Liver (tissue), 9 donors: Measurements from ENCODE around the gene ZBTB7A. TPM values are rescaled to one million over a fixed set of nuclear protein-coding genes. Genes with fewer than 3 reads are reported as not detected.

ENCODE experiments used
- DNase-seq: peaks from one replicate; pipeline ENCODE4 v3.0.0-alpha.2; 2017; ENCODE audit warnings: low spot score
- H3K27ac ChIP-seq, 2 donors: one replicate each; pipeline ENCODE4 v1.7.0; 2013; ENCODE audit warnings: inconsistent platforms in 2 of 2, low read length in 2 of 2, control low read depth in 1 of 2, low read depth in 1 of 2, mild to moderate bottlenecking in 1 of 2
- H3K27me3 ChIP-seq, 4 donors: one replicate each; pipeline versions ENCODE4 v1.6.1 to v1.7.0; 2013; ENCODE audit warnings: low read length in 3 of 4, inconsistent platforms in 1 of 4, mild to moderate bottlenecking in 1 of 4, moderate library complexity in 1 of 4; ENCODE audit not compliant: control insufficient read depth in 4 of 4, insufficient read depth in 4 of 4
- H3K36me3 ChIP-seq, 4 donors: one replicate each; pipeline versions ENCODE4 v1.6.1 to v1.7.0; 2013; ENCODE audit warnings: low read length in 3 of 4, mild to moderate bottlenecking in 3 of 4, low read depth in 1 of 4, moderate library complexity in 1 of 4; ENCODE audit not compliant: control insufficient read depth in 4 of 4, insufficient read depth in 3 of 4
- H3K4me1 ChIP-seq, 4 donors: one replicate each; pipeline versions ENCODE4 v1.6.1 to v1.7.0; 2013; ENCODE audit warnings: low read length in 3 of 4, mild to moderate bottlenecking in 3 of 4, moderate library complexity in 1 of 4; ENCODE audit not compliant: control insufficient read depth in 4 of 4, insufficient read depth in 4 of 4
- H3K4me3 ChIP-seq, 3 donors: one replicate each; pipeline versions ENCODE4 v1.6.1 to v1.7.0; 2013; ENCODE audit warnings: low read length in 3 of 3, control low read depth in 1 of 3, low read depth in 1 of 3, mild to moderate bottlenecking in 1 of 3
- H3K9ac ChIP-seq, 2 donors: one replicate each; pipeline ENCODE4 v1.7.0; 2013; ENCODE audit warnings: low read length in 2 of 2, mild to moderate bottlenecking in 2 of 2, moderate library complexity in 2 of 2, control low read depth in 1 of 2, low read depth in 1 of 2
- H3K9me3 ChIP-seq, 4 donors: one replicate each; pipeline versions ENCODE4 v1.6.1 to v1.7.0; 2013; ENCODE audit warnings: low read length in 3 of 4; ENCODE audit not compliant: control insufficient read depth in 4 of 4
- ATF3 ChIP-seq: IDR thresholded peaks from 2 replicates; pipeline ENCODE4 v1.6.1; 2016; ENCODE audit warnings: antibody characterized with exemption
- CTCF ChIP-seq: fragments of 150-350 bp; IDR thresholded peaks from 2 replicates; pipeline ENCODE4 v1.5.1; 2017; ENCODE audit warnings: improper control_type of control experiment, low read depth, low read length; ENCODE audit not compliant: missing input control
- EGR1 ChIP-seq, 2 donors: IDR thresholded peaks; 2 replicates each; pipeline ENCODE4 v1.6.1; 2016 to 2018; ENCODE audit warnings: antibody characterized with exemption in 2 of 2, low read depth in 2 of 2
- FOXA1 ChIP-seq: IDR thresholded peaks from 2 replicates; pipeline ENCODE4 v1.6.1; 2016; ENCODE audit warnings: antibody characterized with exemption
- FOXA2 ChIP-seq: IDR thresholded peaks from 2 replicates; pipeline ENCODE4 v1.6.1; 2016; ENCODE audit warnings: antibody characterized with exemption
- GABPA ChIP-seq, 2 donors: IDR thresholded peaks in 1 of 2; conservative IDR thresholded peaks in 1 of 2; 2 replicates each; pipeline ENCODE4 v1.6.1; 2016; ENCODE audit warnings: antibody characterized with exemption in 2 of 2, mild to moderate bottlenecking in 1 of 2, moderate library complexity in 1 of 2
- HNF4A ChIP-seq, 2 donors: conservative IDR thresholded peaks; 2 replicates each; pipeline ENCODE4 v1.6.1; 2016; ENCODE audit warnings: antibody characterized with exemption in 2 of 2, mild to moderate bottlenecking in 2 of 2
- HNF4G ChIP-seq: IDR thresholded peaks from 2 replicates; pipeline ENCODE4 v1.6.1; 2016; ENCODE audit warnings: antibody characterized with exemption
- JUND ChIP-seq, 2 donors: IDR thresholded peaks; 2 replicates each; pipeline ENCODE4 v1.6.1; 2016; ENCODE audit warnings: antibody characterized with exemption in 2 of 2
- MAX ChIP-seq: IDR thresholded peaks from 2 replicates; pipeline ENCODE4 v1.6.1; 2016; ENCODE audit warnings: antibody characterized with exemption
- NR2F2 ChIP-seq: IDR thresholded peaks from 2 replicates; pipeline ENCODE4 v1.6.1; 2016; ENCODE audit warnings: antibody characterized with exemption
- RAD21 ChIP-seq, 2 donors: IDR thresholded peaks; 2 replicates each; pipeline ENCODE4 v1.6.1; 2016; ENCODE audit warnings: antibody characterized with exemption in 2 of 2, mild to moderate bottlenecking in 2 of 2
- REST ChIP-seq: IDR thresholded peaks from 2 replicates; pipeline ENCODE4 v1.6.1; 2016; ENCODE audit warnings: antibody characterized with exemption, mild to moderate bottlenecking
- RXRA ChIP-seq, 2 donors: IDR thresholded peaks; 2 replicates each; pipeline ENCODE4 v1.6.1; 2017 to 2018; ENCODE audit warnings: antibody characterized with exemption in 2 of 2, mild to moderate bottlenecking in 1 of 2
- SP1 ChIP-seq: IDR thresholded peaks from 2 replicates; pipeline ENCODE4 v1.6.1; 2018; ENCODE audit warnings: antibody characterized with exemption, mild to moderate bottlenecking
- TAF1 ChIP-seq: conservative IDR thresholded peaks from 2 replicates; pipeline ENCODE4 v1.6.1; 2016; ENCODE audit warnings: antibody characterized with exemption, mild to moderate bottlenecking
- WGBS: extraction: QIAGEN DNeasy Blood & Tissue Kit; methylation state at CpG from one replicate; pipeline ENCODE4 v1.1.7; 2013; 5-methylcytosine and 5-hydroxymethylcytosine counted together
- polyA plus RNA-seq, 2 donors: library from polyadenylated mRNA; stranded (reverse) in 1 of 2; unstranded in 1 of 2; fragments of 200-250 nt in 1 of 2; fragments of >200 nt in 1 of 2; fragmentation: Nextera tagmentation in 1 of 2; extraction: Ambion mirVana in 1 of 2; gene quantifications; one replicate each; pipeline versions ENCODE4 v1.2.1 to v1.2.3, GENCODE V29; 2013 to 2015
- total RNA-seq, 2 donors: library from RNA; depleted of rRNA; stranded (reverse); fragments of >200 nt; gene quantifications; one replicate each; pipeline ENCODE4 v1.2.3, GENCODE V29; 2014
- donor health status: healthy.
- donor health status: healthy.
- donor health status: healthy.
- donor health status: healthy.
- donor health status: healthy.

The ZBTB7A gene
- total and polyA plus RNA-seq, 4 donors = 2.9 to 28.9 (median 17.6) TPM

- DNase-seq = no peak
- H3K4me3 ChIP-seq = no peak overlapping the region
- 93% methylated on average over 35 of the region's 35 CpGs for WGBS
- H3K36me3 ChIP-seq = peaks cover 4 to 42% (median 13%) of the 10 kb centered on the region in 4 donors
- no peaks in the 10 kb centered on the region for H3K9me3 ChIP-seq
- TF ChIP-seq CTCF (no peak), TAF1 (no peak), RXRA (IDR thresholded peaks at IDR 0.05) (no peak), HNF4G (no peak), RAD21 (IDR thresholded peaks at IDR 0.05) (no peak), ATF3 (no peak), MAX (no peak), FOXA2 (no peak), EGR1 (IDR thresholded peaks at IDR 0.05; ENCODE audit: low read depth in 2 of 2) (no peak), REST (no peak), GABPA (IDR thresholded peaks at IDR 0.05 in 1 of 2, conservative IDR thresholded peaks at IDR 0.05 in 1 of 2) (no peak), FOXA1 (no peak), SP1 (no peak), HNF4A (conservative IDR thresholded peaks at IDR 0.05) (no peak), NR2F2 (no peak)
- no peaks in the 10 kb centered on the region for H3K27me3 ChIP-seq
- no peak overlapping the region for H3K27ac ChIP-seq
- no peaks in the 10 kb centered on the region for H3K4me1 ChIP-seq
- no peak overlapping the region for H3K9ac ChIP-seq
These were observed 28.2 kb upstream of the ZBTB7A start for GRCh38 chr19:4094761-4095487.

- Histone ChIP-seq H3K27ac (no peak overlapping the region), H3K4me3 (no peak overlapping the region), H3K9me3 (no peaks in the 10 kb centered on the region), H3K27me3 (no peaks in the 10 kb centered on the region), H3K9ac (no peak overlapping the region), H3K4me1 (no peaks in the 10 kb centered on the region), H3K36me3 (peaks cover 4 to 44% (median 13%) of the 10 kb centered on the region in 4 donors)
- 94% methylated on average over 19 of the region's 19 CpGs for WGBS
- DNase-seq = no peak
- no peak for TF ChIP-seq REST
- no peak for TF ChIP-seq ATF3
- TF ChIP-seq HNF4A (conservative IDR thresholded peaks at IDR 0.05) = no peak
- TF ChIP-seq MAX = no peak
- no peak for TF ChIP-seq HNF4G
- TF ChIP-seq JUND (IDR thresholded peaks at IDR 0.05) = no peak
These were observed 27.6 kb upstream of the ZBTB7A start for GRCh38 chr19:4094291-4094690.
